GM12864 (cell line): Measurements from ENCODE around the gene SEMA5A.

ENCODE experiments used
- DNase-seq: peaks from one replicate; pipeline ENCODE4 v3.0.0-alpha.2; 2011; ENCODE audit warnings: low read depth
- H3K4me3 ChIP-seq: 2 replicates; pipeline ENCODE4 v1.5.1; 2011; ENCODE audit warnings: mild to moderate bottlenecking, low read depth, low read length, control low read depth
- CTCF ChIP-seq: IDR thresholded peaks from 2 replicates; pipeline ENCODE4 v1.5.1; 2011; ENCODE audit warnings: low read depth, mild to moderate bottlenecking, moderate library complexity, low read length, control low read depth, inconsistent platforms; ENCODE audit errors: missing control alignments

Gene SEMA5A

GRCh38 chr5:9118852-9119251 is 427.0 kb downstream of the SEMA5A start:
- no peak for TF ChIP-seq CTCF
- DNase-seq: no peak
- H3K4me3 ChIP-seq: no peak overlapping the region

DNA sequence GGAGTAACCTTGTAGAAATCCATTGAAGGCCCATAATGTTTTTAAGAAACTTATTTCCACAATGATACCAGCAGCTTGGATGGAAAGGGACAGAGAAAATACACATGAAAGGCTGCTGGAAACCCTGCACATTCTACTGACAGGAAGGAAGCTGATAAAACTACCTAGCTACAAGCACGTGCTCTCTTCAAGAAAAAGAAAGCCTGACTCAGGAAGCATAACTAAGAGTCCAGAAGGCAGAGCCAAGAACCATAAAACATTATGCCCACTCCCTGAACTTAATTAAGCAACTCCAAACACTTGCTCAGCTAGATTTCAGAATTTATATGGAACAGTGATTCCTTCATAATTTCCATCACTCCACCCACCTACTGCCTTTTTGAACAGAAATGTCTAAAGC is 430.8 kb downstream of the SEMA5A start:
- no peak for DNase-seq
- TF ChIP-seq CTCF: no peak
- H3K4me3 ChIP-seq: no peak overlapping the region

GRCh38 chr5:9112520-9113291 is 433.2 kb downstream of the SEMA5A start:
- TF ChIP-seq CTCF: no peak
- no peak for DNase-seq
- no peak overlapping the region for H3K4me3 ChIP-seq

DNA sequence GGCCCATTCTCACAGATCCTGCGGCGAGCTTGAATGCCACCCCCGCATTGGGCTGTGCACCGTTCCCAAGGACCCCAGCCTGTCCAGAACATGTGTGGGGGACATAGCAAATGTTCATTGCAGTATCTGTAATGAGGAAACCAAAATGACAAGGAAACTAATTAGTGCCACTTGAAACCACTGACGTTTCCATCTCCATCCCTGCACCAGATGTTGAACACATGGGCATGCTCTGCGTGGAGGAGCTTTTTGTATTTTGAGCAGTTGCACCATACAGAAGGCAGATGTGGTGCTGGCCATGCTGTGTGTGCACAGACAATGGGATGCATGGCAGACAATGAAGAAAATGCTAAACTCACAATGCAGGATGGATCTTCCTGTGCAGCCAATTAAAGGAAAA is 437.7 kb downstream of the SEMA5A start:
- no peak overlapping the region for H3K4me3 ChIP-seq
- DNase-seq: no peak
- TF ChIP-seq CTCF: no peak

DNA sequence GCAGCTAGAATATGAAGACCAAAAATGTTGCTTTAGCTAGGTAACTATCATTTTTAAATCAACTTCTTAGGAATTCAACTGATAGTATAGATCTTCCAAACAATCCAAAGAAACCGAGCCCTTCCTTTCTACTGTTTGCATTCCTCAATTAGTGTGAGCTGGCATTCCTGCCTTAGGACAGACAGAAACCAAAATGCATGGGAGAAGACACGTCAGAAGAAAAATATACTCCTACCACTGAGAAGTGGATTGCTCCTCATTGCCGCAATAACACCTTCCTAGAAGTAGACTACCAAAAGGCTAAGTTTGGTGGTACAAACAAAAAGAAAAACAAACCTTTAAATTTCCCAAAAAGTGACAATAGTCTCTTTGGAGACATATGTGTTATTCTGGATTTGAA is 440.0 kb downstream of the SEMA5A start:
- DNase-seq: no peak
- no peak for TF ChIP-seq CTCF
- no peak overlapping the region for H3K4me3 ChIP-seq

DNA sequence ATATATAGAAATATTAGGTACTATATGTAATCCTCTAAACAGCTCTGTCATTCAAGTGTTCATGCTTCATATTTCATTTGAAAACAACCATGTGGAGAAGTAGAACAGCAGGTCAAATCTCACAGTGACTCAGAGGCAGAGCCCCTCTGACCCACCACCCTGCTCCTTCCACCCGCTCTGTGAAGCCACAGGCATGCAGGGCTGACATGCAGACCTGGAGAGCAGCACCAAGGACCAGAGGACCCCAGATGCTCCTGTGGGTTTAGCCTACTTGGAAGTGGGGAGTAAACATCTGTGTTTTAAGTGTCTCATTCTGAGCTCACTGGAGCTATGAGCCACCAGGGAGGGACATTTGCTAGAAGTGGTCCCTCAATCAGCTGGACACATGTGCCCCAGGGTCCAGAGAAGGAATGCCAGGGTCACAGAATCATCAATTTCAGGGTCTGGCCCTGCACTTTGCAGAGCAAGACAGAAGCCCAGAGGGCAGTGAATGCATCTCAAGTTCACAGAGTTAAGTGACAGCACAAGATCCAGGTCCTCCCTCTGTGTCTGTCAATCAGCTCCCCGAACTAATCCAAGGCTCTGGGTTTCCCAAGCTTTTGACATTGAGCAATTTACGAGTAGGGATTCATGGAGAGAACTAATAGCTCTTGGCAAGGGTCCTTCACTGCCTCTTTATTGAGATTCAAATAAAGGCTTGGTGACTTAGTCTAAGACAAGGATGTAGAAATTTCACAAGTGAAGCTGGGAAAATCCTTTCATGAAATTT is 441.1 kb downstream of the SEMA5A start:
- no peak for DNase-seq
- no peak overlapping the region for H3K4me3 ChIP-seq
- no peak for TF ChIP-seq CTCF
